MG63 (cell line): ENCODE results near the gene PSEN2. TPM values are rescaled to one million over a fixed set of nuclear protein-coding genes. Genes with fewer than 3 reads are reported as not detected.
"Not testable (repeated sequence)": the region's sequence is repeated elsewhere in the genome, so short reads cannot be mapped to it uniquely, and the experiment has no call there.

Experiments
- DNase-seq: peaks from one replicate; pipeline ENCODE4 v3.0.0-alpha.2; 2020
- H3K27me3 ChIP-seq: fragments of 250-450 bp; sonication (Bioruptor Pico); 2 replicates; pipeline ENCODE4 v1.5.1; 2020; ENCODE audit warnings: mild to moderate bottlenecking, moderate library complexity
- H3K36me3 ChIP-seq: fragments of 250-450 bp; sonication (Bioruptor Pico); 2 replicates; pipeline ENCODE4 v1.5.1; 2020; ENCODE audit warnings: mild to moderate bottlenecking, moderate library complexity
- H3K4me3 ChIP-seq: fragments of 250-450 bp; sonication (Bioruptor Pico); 2 replicates; pipeline ENCODE4 v1.5.1; 2020; ENCODE audit warnings: mild to moderate bottlenecking, moderate library complexity
- H3K9me3 ChIP-seq: fragments of 250-450 bp; sonication (Bioruptor Pico); 2 replicates; pipeline ENCODE4 v1.5.1; 2020; ENCODE audit warnings: mild to moderate bottlenecking, moderate library complexity
- total RNA-seq: library from RNA; depleted of rRNA; stranded (reverse); fragments of >200 nt; shearing (Covaris generic); gene quantifications from 2 replicates; pipeline ENCODE4 v1.2.3, GENCODE V29; 2014; ENCODE audit warnings: low replicate concordance

The PSEN2 gene
- total RNA-seq, 1 experiment from 2014 or later, result 37.2 TPM

DNA sequence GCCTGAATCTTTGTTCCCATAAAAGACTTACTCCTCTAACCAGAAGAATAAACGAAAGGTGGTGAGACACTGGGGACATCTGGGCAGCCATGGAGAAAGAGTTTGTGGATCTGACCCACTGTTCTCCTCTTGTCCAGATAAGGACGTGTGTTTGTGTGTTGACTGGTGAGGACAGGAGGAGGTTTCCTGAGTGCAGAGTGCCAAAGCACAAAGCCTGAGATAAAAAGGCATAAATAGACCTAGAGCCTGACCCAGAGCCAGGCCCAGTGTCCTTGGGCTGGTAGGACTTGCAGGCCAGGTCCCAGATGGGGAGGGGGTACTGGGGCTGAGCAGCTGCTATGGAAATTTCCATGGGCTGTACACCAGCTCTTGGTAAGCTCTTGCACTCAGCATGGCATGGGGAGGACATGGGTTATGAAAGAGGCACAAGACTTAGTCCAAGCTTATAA lies 50.1 kb downstream of the PSEN2 start:
- Histone ChIP-seq H3K4me3 (no peak overlapping the region), H3K27me3 (no peaks in the 10 kb centered on the region), H3K9me3 (peaks cover 3% of the 10 kb centered on the region; the same call in 1 of the 2 replicates), H3K36me3 (no peaks in the 10 kb centered on the region)
- DNase-seq, result no peak

GRCh38 chr1:226921504-226921903 lies 51.1 kb downstream of the PSEN2 start:
- Histone ChIP-seq H3K36me3 (no peaks in the 10 kb centered on the region), H3K27me3 (no peaks in the 10 kb centered on the region), H3K9me3 (peaks cover 5% of the 10 kb centered on the region; the same call in 1 of the 2 replicates), H3K4me3 (no peak overlapping the region)
- no peak for DNase-seq

- not testable (repeated sequence) for DNase-seq, H3K4me3 ChIP-seq, H3K36me3 ChIP-seq, H3K27me3 ChIP-seq
- peaks cover 18% of the 10 kb centered on the region for H3K9me3 ChIP-seq
Observed at GRCh38 chr1:226929260-226930111, 59.1 kb downstream of the PSEN2 start.

DNA sequence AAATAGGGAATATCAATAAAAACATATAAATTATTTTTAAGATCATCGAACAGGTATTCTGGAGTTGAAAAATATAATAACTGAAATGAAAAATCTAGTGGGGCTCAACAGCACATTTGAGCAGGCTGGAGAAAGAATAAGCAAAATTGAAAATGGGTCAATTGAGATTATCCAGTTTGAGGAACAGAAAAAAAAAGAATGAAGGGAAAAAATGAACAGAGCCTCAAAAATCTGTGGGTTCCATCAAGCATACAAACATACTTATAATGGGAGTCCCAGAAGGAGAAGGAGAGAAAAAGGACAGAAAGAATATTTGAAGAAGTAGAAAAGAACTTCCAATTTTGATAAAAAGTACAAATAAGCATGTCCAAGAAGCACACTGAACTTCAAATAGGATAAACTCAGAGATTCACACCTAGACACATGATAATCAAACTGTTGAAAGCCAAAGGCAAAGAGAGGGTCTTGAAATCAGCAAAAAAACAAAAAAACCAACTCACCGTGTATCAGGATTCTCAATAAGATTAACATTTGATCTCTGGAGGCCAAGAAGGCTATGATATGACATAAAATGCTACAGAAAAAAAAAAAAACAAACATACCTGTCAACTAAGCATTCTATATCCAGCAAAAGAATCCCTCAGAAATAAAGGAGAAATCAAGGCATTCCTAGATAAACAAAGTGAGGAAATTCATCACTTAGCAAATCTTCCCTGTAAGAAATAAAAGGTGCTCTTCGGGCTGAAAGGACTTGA lies 64.2 kb downstream of the PSEN2 start:
- DNase-seq, result no peak
- H3K9me3 ChIP-seq, result peaks cover 18% of the 10 kb centered on the region

GRCh38 chr1:226937940-226938725 lies 67.7 kb downstream of the PSEN2 start:
- no peaks in the 10 kb centered on the region for H3K27me3 ChIP-seq
- H3K4me3 ChIP-seq, result no peak overlapping the region
- peaks cover 14% of the 10 kb centered on the region for H3K9me3 ChIP-seq
- no peaks in the 10 kb centered on the region for H3K36me3 ChIP-seq
- no peak for DNase-seq

More for the DNA sequence above, 64.2 kb downstream of the PSEN2 start:
- H3K27me3 ChIP-seq, result no peaks in the 10 kb centered on the region
- H3K36me3 ChIP-seq, result no peaks in the 10 kb centered on the region
- H3K4me3 ChIP-seq, result no peak overlapping the region

GRCh38 chr1:226938903-226939437 lies 68.6 kb downstream of the PSEN2 start:
- H3K36me3 ChIP-seq, result no peaks in the 10 kb centered on the region
- DNase-seq, result no peak
- H3K27me3 ChIP-seq, result no peaks in the 10 kb centered on the region
- peak overlapping the region; percentile 75 for H3K4me3 ChIP-seq
- H3K9me3 ChIP-seq, result peaks cover 11% of the 10 kb centered on the region

DNA sequence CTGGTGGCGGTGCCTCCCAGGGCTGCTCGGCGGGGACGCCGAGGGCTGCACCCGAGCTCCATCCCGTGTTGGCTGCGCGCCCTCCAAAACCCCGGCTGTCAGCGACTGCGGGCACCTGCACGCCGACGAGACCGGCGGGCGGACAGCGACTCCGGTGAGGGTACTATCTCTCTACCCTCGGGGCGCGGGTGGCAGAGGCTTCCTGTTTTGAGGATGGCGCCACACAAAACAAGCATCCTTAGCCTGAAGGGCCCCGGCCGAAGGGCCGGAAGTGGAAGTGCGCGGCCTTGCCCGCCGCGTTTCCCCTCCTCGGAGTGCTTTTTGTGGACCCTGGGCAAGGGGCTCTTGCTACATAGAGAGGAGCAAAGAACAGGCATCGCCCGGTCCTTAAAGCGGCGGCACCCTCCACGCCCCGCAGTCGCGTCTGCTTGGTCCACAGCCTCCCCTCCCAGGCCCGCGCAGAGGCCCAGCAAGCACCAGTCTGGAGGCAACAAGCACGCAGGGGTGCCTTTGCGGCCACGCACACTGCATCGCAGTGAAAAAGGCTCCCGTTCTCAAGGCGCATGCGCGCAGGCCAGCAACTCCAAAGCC lies 69.1 kb downstream of the PSEN2 start:
- H3K9me3 ChIP-seq, result peaks cover 6% of the 10 kb centered on the region
- H3K4me3 ChIP-seq, result peak overlapping the region; percentile 75
- H3K27me3 ChIP-seq, result no peaks in the 10 kb centered on the region
- no peaks in the 10 kb centered on the region for H3K36me3 ChIP-seq
- peak; percentile 70 for DNase-seq

DNA sequence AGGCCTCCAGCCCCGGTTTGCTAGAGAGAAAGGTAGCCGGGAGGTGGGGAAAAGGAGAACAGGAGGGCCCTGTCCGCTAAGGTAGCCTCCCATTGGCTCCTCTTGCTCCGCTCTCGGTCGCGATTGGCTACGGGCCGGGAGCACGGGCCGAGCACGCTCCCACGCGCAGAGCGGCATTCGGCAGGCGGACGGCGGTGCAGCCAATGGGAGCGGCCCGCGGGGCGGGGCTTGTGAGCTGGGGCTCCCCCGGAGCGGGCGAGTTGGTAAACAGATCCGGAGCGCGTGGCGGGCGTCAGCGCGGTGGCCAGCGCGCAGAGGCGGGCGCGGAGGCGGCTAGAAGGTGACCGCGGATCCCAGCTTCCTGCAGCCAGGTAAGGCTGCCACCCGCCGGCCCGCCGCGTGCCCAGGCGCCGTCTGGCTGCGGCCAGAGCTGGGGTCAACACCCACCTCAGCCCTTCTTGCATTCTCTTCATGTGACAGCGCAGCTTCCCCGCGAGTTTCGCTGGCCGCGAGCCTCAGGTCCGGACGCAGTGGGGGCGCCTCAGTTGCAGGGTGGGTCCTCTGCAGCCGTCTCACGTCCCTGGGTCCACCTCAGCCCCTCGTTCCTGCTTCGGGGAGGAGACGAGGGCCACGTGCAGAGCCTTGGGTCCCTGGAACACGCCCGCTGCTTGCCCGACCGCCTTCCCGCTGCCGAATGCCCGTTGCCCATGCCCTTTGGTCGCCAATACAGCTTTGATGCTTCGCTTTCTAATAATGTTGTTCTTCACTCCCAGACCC lies 69.8 kb downstream of the PSEN2 start, which contains the start of gene COQ8A:
Gene COQ8A (plus strand): TSS at position 266 of the 777 bp plus-strand sequence. CDS start 21,092 bp downstream, outside the sequence.
- DNase-seq, result peak; percentile 100
- Histone ChIP-seq H3K4me3 (peak within 1 kb of the TSS; percentile 75), H3K9me3 (no peaks in the 10 kb centered on the region; the same call in 1 of the 2 replicates), H3K36me3 (no peaks in the 10 kb centered on the region), H3K27me3 (no peaks in the 10 kb centered on the region)

GRCh38 chr1:226940806-226941067 lies 70.3 kb downstream of the PSEN2 start:
- Histone ChIP-seq H3K9me3 (no peaks in the 10 kb centered on the region), H3K36me3 (no peaks in the 10 kb centered on the region), H3K4me3 (peak overlapping the region; percentile 75), H3K27me3 (no peaks in the 10 kb centered on the region)
- no peak for DNase-seq

- H3K4me3 ChIP-seq, result no peak overlapping the region
- no peaks in the 10 kb centered on the region for H3K9me3 ChIP-seq
- DNase-seq, result no peak
- H3K27me3 ChIP-seq, result no peaks in the 10 kb centered on the region
- no peaks in the 10 kb centered on the region for H3K36me3 ChIP-seq
Observed at GRCh38 chr1:226942392-226942791, 72.0 kb downstream of the PSEN2 start.

GRCh38 chr1:226943156-226943555 lies 72.7 kb downstream of the PSEN2 start:
- Histone ChIP-seq H3K27me3 (no peaks in the 10 kb centered on the region), H3K9me3 (no peaks in the 10 kb centered on the region), H3K4me3 (no peak overlapping the region), H3K36me3 (no peaks in the 10 kb centered on the region)
- no peak for DNase-seq

GRCh38 chr1:226943927-226944326 lies 73.5 kb downstream of the PSEN2 start:
- H3K4me3 ChIP-seq, result no peak overlapping the region

DNA sequence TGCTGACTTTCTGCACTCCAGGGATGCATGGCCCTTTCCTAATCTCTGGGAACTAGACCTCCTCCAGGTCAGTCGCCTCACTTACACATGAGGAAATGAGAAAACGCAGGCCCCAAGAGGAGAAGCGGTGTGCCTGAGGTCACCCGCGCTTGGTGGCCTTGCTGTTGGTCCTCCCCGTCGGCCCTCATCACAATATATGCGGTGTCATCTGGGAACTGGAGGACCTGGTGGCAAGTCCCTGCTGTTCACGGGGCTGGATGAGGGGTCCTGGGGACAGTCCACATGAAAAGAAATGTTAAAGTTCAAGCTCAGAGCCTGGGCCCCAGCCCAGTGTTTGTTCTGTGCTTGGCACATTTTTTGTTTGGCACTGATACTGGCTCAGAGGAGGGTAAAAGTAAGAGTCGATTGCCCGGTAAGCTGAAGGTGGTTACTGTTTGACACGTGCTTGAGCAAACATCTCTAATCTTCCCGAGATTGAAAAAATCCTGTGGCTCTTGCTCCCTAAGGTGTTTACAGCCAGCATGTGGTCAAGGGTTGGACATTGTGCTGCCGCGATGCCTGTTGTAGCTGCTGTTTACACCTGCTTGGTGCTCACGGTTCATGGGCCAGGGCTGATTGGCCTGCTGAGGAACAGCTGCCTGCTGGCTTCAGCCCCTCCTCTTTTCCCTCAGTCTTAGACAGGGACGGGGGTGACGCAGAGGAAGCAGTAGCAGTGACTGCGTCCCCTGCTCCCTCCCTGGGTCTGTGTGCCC lies 74.9 kb downstream of the PSEN2 start:
- Histone ChIP-seq H3K9me3 (no peaks in the 10 kb centered on the region), H3K27me3 (no peaks in the 10 kb centered on the region), H3K4me3 (no peak overlapping the region), H3K36me3 (no peaks in the 10 kb centered on the region)
- no peak for DNase-seq

More at GRCh38 chr1:226943927-226944326, 73.5 kb downstream of the PSEN2 start:
- Histone ChIP-seq H3K36me3 (no peaks in the 10 kb centered on the region), H3K9me3 (no peaks in the 10 kb centered on the region), H3K27me3 (no peaks in the 10 kb centered on the region)
- DNase-seq, result no peak
